ENCODE data around the gene SULT1C2.

Gene SULT1C2

DNA sequence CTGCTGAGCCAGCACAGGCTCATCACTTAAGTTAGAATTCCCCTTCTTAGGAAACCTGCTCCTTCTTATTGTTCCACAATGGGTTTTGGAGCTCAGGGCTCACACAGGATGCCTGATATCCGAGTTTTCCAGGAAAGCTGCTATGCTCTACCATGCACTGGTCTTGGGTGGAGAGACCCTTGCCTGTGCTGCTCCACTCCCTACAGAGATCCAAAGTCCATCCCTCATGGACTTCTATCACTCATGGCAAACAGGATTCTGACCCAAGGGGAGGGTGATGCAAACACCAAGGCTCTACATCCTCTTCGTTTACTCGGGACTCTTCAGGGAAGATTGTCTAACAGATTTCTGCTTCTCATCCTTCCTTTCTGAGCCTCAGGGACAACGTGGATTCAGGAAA is 5.2 kb downstream of the SULT1C2 start:
- no peak for DNase-seq (ENCODE audit: low spot score)

DNA sequence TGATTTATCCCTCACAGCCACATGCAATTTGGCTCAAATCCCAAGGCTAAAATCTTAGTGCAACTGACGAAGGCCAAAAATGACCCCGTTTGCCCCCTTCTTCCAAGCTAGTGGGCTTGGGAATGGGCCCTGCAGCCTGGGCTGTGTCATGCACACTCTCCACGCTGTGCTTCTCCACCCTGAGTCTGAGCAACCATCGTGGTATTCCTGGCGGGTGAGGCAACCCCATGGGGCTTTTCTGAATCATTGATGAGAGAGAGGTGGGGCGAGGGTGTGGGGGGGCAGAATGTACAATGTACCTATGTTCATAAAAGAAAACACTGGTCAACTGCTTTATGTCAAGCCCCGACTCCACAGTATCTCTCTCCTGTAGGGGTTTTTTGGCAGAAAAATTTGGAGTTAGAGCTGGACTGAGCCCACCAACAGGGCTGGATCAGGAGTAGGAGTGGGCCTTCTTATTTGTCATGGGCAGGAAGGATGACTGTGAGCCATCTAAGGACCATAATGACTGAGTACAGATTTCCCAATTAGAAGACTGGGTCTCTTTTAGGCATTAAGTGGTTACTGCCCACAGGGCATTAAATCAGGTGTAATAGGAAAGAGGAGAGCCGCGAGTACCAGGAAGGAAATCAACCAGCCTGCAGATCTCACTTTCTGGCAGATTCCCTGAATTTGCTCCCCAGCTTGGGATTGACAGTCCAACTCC is 8.9 kb downstream of the SULT1C2 start:
- DNase-seq (ENCODE audit: low spot score) = no peak

GRCh38 chr2:108301558-108301957 is 12.9 kb downstream of the SULT1C2 start:
- DNase-seq (ENCODE audit: low spot score) = no peak

GRCh38 chr2:108304975-108305374 is 16.3 kb downstream of the SULT1C2 start:
- DNase-seq (ENCODE audit: low spot score) = no peak

DNA sequence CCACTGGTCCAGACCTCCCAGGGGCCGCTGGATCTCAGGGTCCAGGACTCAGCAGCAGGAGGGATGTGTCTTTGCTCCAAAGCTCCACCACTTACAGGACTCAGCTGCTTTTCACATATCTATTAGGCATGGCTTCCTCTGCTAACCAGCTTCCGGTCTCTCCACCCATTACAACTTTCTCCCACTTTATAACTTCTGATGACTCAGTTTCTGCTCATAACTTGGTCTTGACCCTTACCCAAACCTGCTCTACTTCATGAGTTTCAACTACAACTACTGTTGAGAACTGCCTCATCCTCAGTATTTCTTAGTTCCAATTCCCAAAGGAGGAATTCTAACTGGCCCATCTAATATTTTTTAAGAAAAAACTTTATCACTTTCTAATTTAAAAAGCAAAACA is 17.2 kb downstream of the SULT1C2 start:
- DNase-seq (ENCODE audit: low spot score) = no peak

GRCh38 chr2:108309903-108310302 is 21.2 kb downstream of the SULT1C2 start:
- no peak for DNase-seq (ENCODE audit: low spot score)

DNA sequence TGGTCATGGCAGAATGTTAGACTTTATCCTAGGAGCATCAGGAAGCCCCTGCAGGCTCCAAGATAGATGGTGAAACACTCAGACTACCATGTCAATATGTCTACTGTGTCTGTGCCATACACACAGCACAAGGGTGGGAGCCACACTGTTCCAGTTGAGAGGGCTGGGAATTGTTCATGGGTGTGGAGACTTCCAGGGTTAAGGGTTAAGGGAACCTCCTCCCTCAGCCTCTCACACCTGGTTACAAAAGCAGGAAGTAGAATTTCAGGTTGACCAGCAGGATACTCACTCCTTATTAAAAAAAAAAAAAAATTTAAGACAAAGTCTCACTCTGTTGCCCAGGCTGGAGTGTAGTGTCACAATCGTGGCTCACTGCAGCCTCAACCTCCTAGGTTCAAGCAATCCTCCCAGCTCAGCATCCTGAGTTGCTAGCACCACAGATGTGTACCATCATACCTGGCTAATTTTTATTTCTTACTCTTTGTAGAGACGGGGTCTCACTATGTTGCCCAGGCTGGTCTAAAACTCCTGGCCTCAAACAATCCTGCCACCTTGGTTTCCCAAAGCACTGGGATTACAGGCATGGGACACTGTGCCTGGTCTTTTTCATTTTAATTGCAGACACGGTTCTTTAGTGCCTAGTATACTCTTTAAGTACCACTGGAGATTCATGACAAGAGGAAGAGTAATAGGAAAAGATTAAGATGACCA is 26.0 kb downstream of the SULT1C2 start:
- no peak for DNase-seq (ENCODE audit: low spot score)

GRCh38 chr2:108315444-108315934 is 26.8 kb downstream of the SULT1C2 start:
- DNase-seq (ENCODE audit: low spot score) = no peak

DNA sequence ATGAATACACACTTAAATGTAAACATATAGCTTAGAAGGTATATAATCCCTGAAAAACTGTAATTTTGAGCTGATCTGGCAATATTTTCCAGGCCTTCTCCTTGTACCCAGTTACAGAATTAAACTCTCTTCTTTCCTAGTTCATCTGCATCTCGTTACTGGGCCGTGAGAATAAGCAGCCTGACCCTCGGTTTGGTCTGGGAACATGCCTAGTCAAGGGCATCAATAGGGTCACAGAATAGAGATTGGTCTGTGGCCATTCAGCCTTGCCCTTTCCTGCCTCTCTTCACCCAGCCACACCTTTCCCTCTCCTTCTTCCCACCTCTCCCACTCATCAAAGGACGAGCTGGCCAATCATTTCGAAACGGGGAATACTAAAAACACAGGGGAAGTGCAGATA is 27.3 kb downstream of the SULT1C2 start:
- DNase-seq (ENCODE audit: low spot score) = no peak

- no peak for DNase-seq (ENCODE audit: low spot score)
Measured at GRCh38 chr2:108316461-108317258, 28.0 kb downstream of the SULT1C2 start.

DNA sequence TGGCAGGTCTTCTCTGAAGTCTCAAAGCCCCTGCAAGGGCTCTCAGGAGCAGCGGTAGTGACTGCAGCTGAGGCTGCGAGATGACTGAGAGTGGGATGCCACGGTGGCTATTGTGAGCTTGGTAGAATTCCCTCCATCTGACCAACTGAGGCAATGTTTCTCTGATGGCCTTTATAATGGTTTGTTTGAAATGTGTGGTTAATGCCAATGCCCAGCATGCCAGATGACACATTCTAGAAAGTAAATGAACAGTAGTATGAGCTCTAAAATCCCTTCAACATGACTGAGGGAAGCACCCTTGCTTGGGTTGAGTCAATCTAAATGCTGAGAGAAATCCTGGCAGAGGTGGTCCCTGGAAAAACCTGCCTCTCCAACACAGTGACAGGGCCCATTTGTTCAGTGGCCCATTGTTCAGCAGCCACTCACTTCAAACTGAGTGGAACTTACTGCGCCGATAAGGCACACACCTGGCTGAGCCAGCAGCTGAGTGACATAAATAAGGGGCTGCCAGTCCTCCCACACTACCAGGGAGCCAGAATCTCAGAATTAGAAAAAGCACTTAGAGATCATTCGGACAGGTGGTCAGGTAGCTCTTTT is 31.7 kb downstream of the SULT1C2 start:
- DNase-seq (ENCODE audit: low spot score) = no peak

DNA sequence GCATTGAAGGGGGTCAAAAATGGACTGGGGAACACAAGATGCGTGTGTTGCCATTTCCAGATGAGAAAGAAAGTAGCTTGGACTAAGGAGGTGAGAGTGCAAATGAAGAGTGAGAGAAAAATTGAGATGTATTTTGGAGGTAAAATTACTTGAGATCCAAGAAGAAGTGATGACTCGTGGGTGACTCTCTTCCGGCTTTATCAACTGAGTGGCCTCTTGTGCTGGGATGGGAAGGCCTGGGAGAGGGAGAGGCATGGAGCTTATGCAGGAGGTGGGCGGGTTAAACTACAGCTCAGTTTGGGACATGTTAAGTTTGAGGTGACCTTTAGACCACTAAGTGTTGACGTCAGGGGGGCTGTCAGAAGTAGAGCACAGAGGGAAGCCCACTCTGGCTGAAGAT is 34.9 kb downstream of the SULT1C2 start:
- peak; percentile 32 for DNase-seq (ENCODE audit: low spot score)

- peak; percentile 56 for DNase-seq (ENCODE audit: low spot score)
Measured at GRCh38 chr2:108324531-108325255, 36.0 kb downstream of the SULT1C2 start.

GRCh38 chr2:108325756-108326155 is 37.1 kb downstream of the SULT1C2 start:
- no peak for DNase-seq (ENCODE audit: low spot score)

- DNase-seq (ENCODE audit: low spot score) = no peak
Measured at GRCh38 chr2:108329771-108330170, 41.1 kb downstream of the SULT1C2 start.

DNA sequence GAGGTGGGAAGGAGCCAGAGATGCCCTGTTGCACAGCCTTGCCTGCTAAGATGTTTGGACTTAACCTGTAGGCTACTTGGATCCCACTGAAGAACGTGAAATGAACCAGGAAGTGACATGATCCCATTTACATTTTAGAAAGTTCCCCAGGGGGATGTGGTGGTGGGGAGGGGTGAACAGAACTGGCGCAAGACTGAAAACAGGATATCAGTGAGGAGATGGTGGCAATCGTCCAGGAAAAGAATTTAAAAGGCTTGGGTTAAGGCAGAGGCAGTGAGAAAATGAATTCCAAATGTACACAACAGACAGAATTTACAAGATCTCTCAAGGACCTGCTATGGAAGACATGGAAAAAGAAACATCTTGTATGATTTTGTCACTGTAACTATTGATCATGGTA is 42.3 kb downstream of the SULT1C2 start:
- no peak for DNase-seq (ENCODE audit: low spot score)

DNA sequence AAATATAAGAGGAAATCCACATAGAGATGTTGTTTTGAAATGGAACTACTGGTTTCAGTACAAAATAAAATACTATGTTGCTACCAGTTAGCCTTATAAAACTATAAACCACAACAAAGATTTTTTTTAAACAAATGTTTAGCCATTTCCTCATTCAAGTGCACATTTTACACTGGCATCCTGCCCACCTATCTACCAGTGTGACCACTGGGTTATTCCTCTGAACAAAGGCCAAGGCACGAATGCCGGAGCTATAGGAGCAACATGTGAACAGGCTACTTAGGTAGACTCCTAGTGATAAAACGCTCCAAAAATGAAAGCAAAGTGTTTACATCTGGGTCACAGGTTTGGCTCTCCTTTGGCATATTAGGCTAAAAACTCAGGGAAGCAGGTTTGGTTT is 57.3 kb downstream of the SULT1C2 start:
- no peak for DNase-seq (ENCODE audit: low spot score)

GRCh38 chr2:108346827-108347226 is 58.1 kb downstream of the SULT1C2 start:
- no peak for DNase-seq (ENCODE audit: low spot score)

DNA sequence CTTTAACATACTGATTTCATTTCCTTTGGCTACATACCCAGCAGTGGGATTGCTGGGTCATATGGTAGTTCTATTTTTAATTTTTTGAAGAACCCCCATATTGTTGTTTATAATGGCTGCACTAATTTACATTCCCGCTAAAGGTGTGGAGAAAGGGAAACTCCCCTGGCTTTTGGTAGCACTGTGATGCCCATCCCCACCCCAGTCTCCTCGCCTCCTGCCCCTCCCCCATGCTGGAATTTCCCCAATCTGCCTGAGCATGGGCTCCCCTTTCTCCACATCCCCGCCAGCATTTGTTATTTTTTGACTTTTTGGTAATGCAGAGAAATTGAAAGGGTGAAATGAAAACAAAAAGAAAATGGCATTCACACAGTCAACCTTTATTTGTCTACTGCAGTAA is 59.1 kb downstream of the SULT1C2 start:
- DNase-seq (ENCODE audit: low spot score) = no peak

DNA sequence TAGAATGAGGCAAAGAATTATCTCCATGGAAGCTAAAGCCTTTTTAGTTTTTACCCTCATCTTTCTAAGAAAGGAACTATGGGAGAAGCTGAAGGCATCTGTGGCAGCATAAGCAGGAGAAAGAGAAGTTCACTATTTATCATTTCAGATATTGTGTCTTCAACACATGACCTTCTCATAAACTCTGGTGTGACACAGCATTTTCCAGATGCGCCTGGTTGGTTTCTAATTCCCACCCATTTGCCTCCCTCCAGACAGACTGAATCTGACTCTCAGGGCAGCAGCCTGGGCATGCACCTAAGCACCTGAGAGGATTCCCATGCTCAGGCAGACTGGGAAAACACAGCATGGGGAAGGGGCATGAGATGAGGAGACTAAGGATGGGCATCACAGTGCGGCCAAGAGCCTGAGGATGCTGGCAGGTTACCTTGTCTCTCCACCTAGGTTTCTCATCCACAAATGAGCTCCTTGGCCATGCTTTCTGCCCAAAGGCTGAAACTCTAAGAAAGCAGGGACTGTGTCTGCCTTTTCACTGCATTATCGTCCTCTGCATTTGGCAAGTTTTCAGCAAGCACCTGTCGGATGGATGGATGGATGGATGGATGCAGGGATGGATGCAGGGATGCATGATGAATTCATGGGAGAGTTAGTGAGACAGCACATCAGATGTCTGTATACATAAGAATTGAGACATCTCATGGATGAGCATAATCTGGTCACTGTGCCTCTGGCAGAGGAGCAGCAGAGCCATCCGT is 60.3 kb downstream of the SULT1C2 start:
- no peak for DNase-seq (ENCODE audit: low spot score)

DNA sequence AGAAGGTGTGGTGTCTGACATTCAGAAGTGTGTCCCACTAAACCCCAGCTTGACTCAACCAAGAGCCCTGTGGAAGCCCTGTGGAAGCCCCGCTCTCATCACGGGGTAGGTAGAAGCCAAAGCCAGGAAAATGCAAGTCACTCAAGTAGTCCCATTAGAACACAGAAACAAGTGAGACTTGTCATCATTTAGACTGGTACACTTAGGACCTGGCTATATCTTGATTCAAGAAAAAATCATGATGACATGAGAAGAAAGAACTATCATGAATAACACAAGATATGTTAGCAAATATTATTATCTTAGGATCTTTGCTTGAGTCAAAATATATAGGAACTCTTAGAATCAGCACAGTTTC is 60.9 kb downstream of the SULT1C2 start:
- no peak for DNase-seq (ENCODE audit: low spot score)
